ENCODE data around the gene PKD1.

PKD1 gene

GRCh38 chr16:2056681-2057407, 78.9 kb downstream of the PKD1 start:
- Histone ChIP-seq H3K36me3 (ENCODE audit: insufficient read depth, low read depth, low read length) (peaks cover 24% of the 10 kb centered on the region; the same call in 1 of the 2 replicates), H3K4me3 (ENCODE audit: low read length) (no peak overlapping the region), H3K27me3 (ENCODE audit: insufficient read depth, low read length) (no peaks in the 10 kb centered on the region), H3K9me3 (ENCODE audit: insufficient read depth, low read depth, low read length) (no peaks in the 10 kb centered on the region), H3K4me1 (ENCODE audit: insufficient read depth, low read length) (no peaks in the 10 kb centered on the region), H3K27ac (ENCODE audit: low read length) (no peak overlapping the region), H3K9ac (ENCODE audit: low read depth, low read length) (no peak overlapping the region)

GRCh38 chr16:2056077-2056476, 79.6 kb downstream of the PKD1 start:
- no peak overlapping the region for H3K27ac ChIP-seq (ENCODE audit: low read length)
- no peaks in the 10 kb centered on the region for H3K9me3 ChIP-seq (ENCODE audit: insufficient read depth, low read depth, low read length)
- H3K4me3 ChIP-seq (ENCODE audit: low read length): no peak overlapping the region
- no peaks in the 10 kb centered on the region for H3K4me1 ChIP-seq (ENCODE audit: insufficient read depth, low read length)
- H3K36me3 ChIP-seq (ENCODE audit: insufficient read depth, low read depth, low read length): peaks cover 30% of the 10 kb centered on the region; the same call in 1 of the 2 replicates
- H3K9ac ChIP-seq (ENCODE audit: low read depth, low read length): no peak overlapping the region
- no peaks in the 10 kb centered on the region for H3K27me3 ChIP-seq (ENCODE audit: insufficient read depth, low read length)

DNA sequence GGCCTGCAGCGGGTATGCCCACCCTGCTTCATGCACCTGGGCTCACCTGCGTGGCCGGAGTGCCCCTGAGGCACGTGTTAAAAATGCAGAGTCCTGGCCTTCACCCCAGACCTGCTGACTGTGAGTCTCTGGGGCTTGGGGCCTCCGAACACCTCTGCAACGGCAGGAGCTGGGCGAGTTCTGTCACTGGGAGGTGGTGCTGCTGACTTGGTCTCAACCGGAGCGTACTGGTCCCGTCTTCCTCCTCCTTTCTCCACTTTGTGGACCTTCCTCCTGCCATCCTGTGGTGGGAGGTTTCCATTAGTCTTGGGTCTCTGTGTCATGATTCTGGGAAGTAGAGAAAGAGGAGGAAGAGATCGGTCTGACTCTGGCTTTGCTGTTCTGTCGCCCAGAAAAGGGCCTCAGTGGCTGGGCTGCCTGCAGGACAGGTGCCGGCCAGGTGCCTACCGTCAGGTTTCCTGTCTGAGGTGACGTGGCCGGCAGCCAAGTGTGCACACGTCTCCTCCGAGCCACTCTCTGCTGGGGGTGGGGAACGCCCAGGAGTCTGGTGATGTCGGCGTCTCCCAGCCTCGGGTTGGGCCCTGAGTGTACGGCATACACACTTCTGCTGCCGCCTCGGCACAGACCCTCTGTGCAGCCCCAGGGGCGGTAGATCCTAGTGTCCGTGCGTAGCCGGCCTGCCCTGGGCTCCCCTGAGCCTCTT, 81.0 kb downstream of the PKD1 start:
- no peak overlapping the region for H3K27ac ChIP-seq (ENCODE audit: low read length)
- no peaks in the 10 kb centered on the region for H3K9me3 ChIP-seq (ENCODE audit: insufficient read depth, low read depth, low read length)
- H3K27me3 ChIP-seq (ENCODE audit: insufficient read depth, low read length): no peaks in the 10 kb centered on the region
- H3K4me1 ChIP-seq (ENCODE audit: insufficient read depth, low read length): no peaks in the 10 kb centered on the region
- no peak overlapping the region for H3K9ac ChIP-seq (ENCODE audit: low read depth, low read length)
- no peak overlapping the region for H3K4me3 ChIP-seq (ENCODE audit: low read length)
- H3K36me3 ChIP-seq (ENCODE audit: insufficient read depth, low read depth, low read length): peaks cover 38% of the 10 kb centered on the region; the same call in 1 of the 2 replicates

GRCh38 chr16:2053897-2054296, 81.8 kb downstream of the PKD1 start:
- no peaks in the 10 kb centered on the region for H3K4me1 ChIP-seq (ENCODE audit: insufficient read depth, low read length)
- H3K9me3 ChIP-seq (ENCODE audit: insufficient read depth, low read depth, low read length): no peaks in the 10 kb centered on the region
- H3K27me3 ChIP-seq (ENCODE audit: insufficient read depth, low read length): no peaks in the 10 kb centered on the region
- no peak overlapping the region for H3K4me3 ChIP-seq (ENCODE audit: low read length)
- peaks cover 38% of the 10 kb centered on the region; the same call in 1 of the 2 replicates for H3K36me3 ChIP-seq (ENCODE audit: insufficient read depth, low read depth, low read length)
- no peak overlapping the region for H3K9ac ChIP-seq (ENCODE audit: low read depth, low read length)
- H3K27ac ChIP-seq (ENCODE audit: low read length): no peak overlapping the region

- H3K27ac ChIP-seq (ENCODE audit: low read length): no peak overlapping the region
- peaks cover 4% of the 10 kb centered on the region; the same call in 1 of the 2 replicates for H3K4me1 ChIP-seq (ENCODE audit: insufficient read depth, low read length)
- H3K4me3 ChIP-seq (ENCODE audit: low read length): no peak overlapping the region
- no peaks in the 10 kb centered on the region for H3K9me3 ChIP-seq (ENCODE audit: insufficient read depth, low read depth, low read length)
- H3K36me3 ChIP-seq (ENCODE audit: insufficient read depth, low read depth, low read length): peaks cover 38% of the 10 kb centered on the region; the same call in 1 of the 2 replicates
- H3K27me3 ChIP-seq (ENCODE audit: insufficient read depth, low read length): no peaks in the 10 kb centered on the region
- no peak overlapping the region for H3K9ac ChIP-seq (ENCODE audit: low read depth, low read length)
Measured at GRCh38 chr16:2053211-2053610, 82.5 kb downstream of the PKD1 start.

GRCh38 chr16:2048116-2048543, 87.6 kb downstream of the PKD1 start:
- no peaks in the 10 kb centered on the region for H3K9me3 ChIP-seq (ENCODE audit: insufficient read depth, low read depth, low read length)

GRCh38 chr16:2047330-2048115, 88.2 kb downstream of the PKD1 start, which contains the start of the genes NTHL1 and TSC2:
Gene NTHL1 (minus strand): TSS chr16:2047834. CDS start chr16:2047823, 11 bp downstream.
Gene TSC2 (plus strand): TSS chr16:2047985. CDS start chr16:2048616, 631 bp downstream.
- Histone ChIP-seq H3K9me3 (ENCODE audit: insufficient read depth, low read depth, low read length) (no peaks in the 10 kb centered on the region), H3K27me3 (ENCODE audit: insufficient read depth, low read length) (no peaks in the 10 kb centered on the region), H3K4me1 (ENCODE audit: insufficient read depth, low read length) (peaks cover 4% of the 10 kb centered on the region; the same call in 1 of the 2 replicates), H3K9ac (ENCODE audit: low read depth, low read length) (peak within 1 kb of the TSS; percentile 86; the same call in 1 of the 2 replicates), H3K36me3 (ENCODE audit: insufficient read depth, low read depth, low read length) (peaks cover 28% of the 10 kb centered on the region; the same call in 1 of the 2 replicates), H3K27ac (ENCODE audit: low read length) (no peak within 1 kb of the TSS), H3K4me3 (ENCODE audit: low read length) (peak within 1 kb of the TSS; percentile 89)

More at GRCh38 chr16:2048116-2048543, 87.6 kb downstream of the PKD1 start:
- peaks cover 30% of the 10 kb centered on the region; the same call in 1 of the 2 replicates for H3K36me3 ChIP-seq (ENCODE audit: insufficient read depth, low read depth, low read length)
- H3K27ac ChIP-seq (ENCODE audit: low read length): no peak overlapping the region
- no peaks in the 10 kb centered on the region for H3K27me3 ChIP-seq (ENCODE audit: insufficient read depth, low read length)
- H3K4me1 ChIP-seq (ENCODE audit: insufficient read depth, low read length): peaks cover 4% of the 10 kb centered on the region; the same call in 1 of the 2 replicates
- peak overlapping the region; percentile 89 for H3K4me3 ChIP-seq (ENCODE audit: low read length)
- peak overlapping the region; percentile 79; the same call in 1 of the 2 replicates for H3K9ac ChIP-seq (ENCODE audit: low read depth, low read length)

GRCh38 chr16:2046893-2047329, 88.8 kb downstream of the PKD1 start:
- H3K9me3 ChIP-seq (ENCODE audit: insufficient read depth, low read depth, low read length): no peaks in the 10 kb centered on the region
- peaks cover 22% of the 10 kb centered on the region; the same call in 1 of the 2 replicates for H3K36me3 ChIP-seq (ENCODE audit: insufficient read depth, low read depth, low read length)
- H3K27ac ChIP-seq (ENCODE audit: low read length): no peak overlapping the region
- H3K27me3 ChIP-seq (ENCODE audit: insufficient read depth, low read length): no peaks in the 10 kb centered on the region
- peak overlapping the region; percentile 86; the same call in 1 of the 2 replicates for H3K9ac ChIP-seq (ENCODE audit: low read depth, low read length)
- H3K4me1 ChIP-seq (ENCODE audit: insufficient read depth, low read length): peaks cover 4% of the 10 kb centered on the region; the same call in 1 of the 2 replicates
- H3K4me3 ChIP-seq (ENCODE audit: low read length): peak overlapping the region; percentile 89

- H3K27me3 ChIP-seq (ENCODE audit: insufficient read depth, low read length): no peaks in the 10 kb centered on the region
- H3K27ac ChIP-seq (ENCODE audit: low read length): no peak overlapping the region
- H3K36me3 ChIP-seq (ENCODE audit: insufficient read depth, low read depth, low read length): peaks cover 17% of the 10 kb centered on the region; the same call in 1 of the 2 replicates
- H3K4me1 ChIP-seq (ENCODE audit: insufficient read depth, low read length): peaks cover 4% of the 10 kb centered on the region; the same call in 1 of the 2 replicates
- H3K9ac ChIP-seq (ENCODE audit: low read depth, low read length): no peak overlapping the region
- peak overlapping the region; percentile 89; the same call in 1 of the 2 replicates for H3K4me3 ChIP-seq (ENCODE audit: low read length)
- H3K9me3 ChIP-seq (ENCODE audit: insufficient read depth, low read depth, low read length): no peaks in the 10 kb centered on the region
Measured at GRCh38 chr16:2045965-2046892, 89.5 kb downstream of the PKD1 start.

GRCh38 chr16:2044541-2044940, 91.2 kb downstream of the PKD1 start:
- H3K4me3 ChIP-seq (ENCODE audit: low read length): no peak overlapping the region
- no peak overlapping the region for H3K9ac ChIP-seq (ENCODE audit: low read depth, low read length)
- no peak overlapping the region for H3K27ac ChIP-seq (ENCODE audit: low read length)
- H3K4me1 ChIP-seq (ENCODE audit: insufficient read depth, low read length): peaks cover 4% of the 10 kb centered on the region; the same call in 1 of the 2 replicates
- peaks cover 7% of the 10 kb centered on the region; the same call in 1 of the 2 replicates for H3K36me3 ChIP-seq (ENCODE audit: insufficient read depth, low read depth, low read length)
- no peaks in the 10 kb centered on the region for H3K27me3 ChIP-seq (ENCODE audit: insufficient read depth, low read length)
- H3K9me3 ChIP-seq (ENCODE audit: insufficient read depth, low read depth, low read length): no peaks in the 10 kb centered on the region
